Spleen (tissue), 11 donors: ENCODE results near the gene SMC2. TPM values are rescaled to one million over a fixed set of nuclear protein-coding genes. Genes with fewer than 3 reads are reported as not detected.

Experiments used
- DNase-seq: peaks from one replicate; pipeline ENCODE4 v3.0.0-alpha.2; 2020
- H3K27ac ChIP-seq, 8 donors: fragments of 200-600 bp; sonication (generic) in 7 of 8; 1 replicate in 4 of 8; 2 replicates in 4 of 8; pipeline versions ENCODE4 v1.5.0 to v1.8.0; 2016 to 2021; ENCODE audit warnings: inconsistent platforms in 4 of 8, mild to moderate bottlenecking in 4 of 8, moderate library complexity in 1 of 8
- H3K27me3 ChIP-seq, 7 donors: fragments of 200-600 bp; sonication (generic) in 6 of 7; replicated peaks in 1 of 7; 1 replicate in 4 of 7; 2 replicates in 3 of 7; pipeline versions ENCODE4 v1.5.0 to v1.8.0; 2016 to 2021; ENCODE audit warnings: inconsistent platforms in 3 of 7, mild to moderate bottlenecking in 1 of 7
- H3K36me3 ChIP-seq, 6 donors: fragments of 200-600 bp; sonication (generic) in 5 of 6; 1 replicate in 4 of 6; 2 replicates in 2 of 6; pipeline versions ENCODE4 v1.5.0 to v1.8.0; 2016 to 2021; ENCODE audit warnings: inconsistent platforms in 2 of 6
- H3K4me1 ChIP-seq, 6 donors: fragments of 200-600 bp; sonication (generic) in 5 of 6; 1 replicate in 3 of 6; 2 replicates in 3 of 6; pipeline versions ENCODE4 v1.5.0 to v1.8.0; 2016 to 2021; ENCODE audit warnings: inconsistent platforms in 3 of 6
- H3K4me3 ChIP-seq, 8 donors: fragments of 200-600 bp; sonication (generic) in 7 of 8; 1 replicate in 4 of 8; 2 replicates in 4 of 8; pipeline versions ENCODE4 v1.5.0 to v1.8.0; 2016 to 2021; ENCODE audit warnings: inconsistent platforms in 4 of 8, mild to moderate bottlenecking in 4 of 8, moderate library complexity in 2 of 8
- H3K9me3 ChIP-seq, 8 donors: fragments of 200-600 bp; sonication (generic) in 7 of 8; 1 replicate in 4 of 8; 2 replicates in 4 of 8; pipeline versions ENCODE4 v1.5.0 to v1.8.0; 2016 to 2021; ENCODE audit warnings: inconsistent platforms in 4 of 8
- POLR2A ChIP-seq, 3 donors: fragments of 450-650 bp; IDR thresholded peaks; one replicate each; pipeline ENCODE4 v1.5.1; 2017; ENCODE audit warnings: antibody characterized with exemption in 3 of 3, mild to moderate bottlenecking in 1 of 3
- POLR2AphosphoS5 ChIP-seq, 3 donors: sonication (generic); formaldehyde crosslinking; IDR thresholded peaks; one replicate each; pipeline ENCODE4 v1.5.1; 2017; ENCODE audit warnings: antibody characterized with exemption in 3 of 3
- WGBS, 5 donors: extraction: QIAGEN DNeasy Blood & Tissue Kit in 3 of 5; methylation state at CpG; one replicate each; pipeline versions ENCODE4 v1.1.5 to v1.1.7; 2013 to 2018; 5-methylcytosine and 5-hydroxymethylcytosine counted together
- intact Hi-C: fragments of 100-400 bp; cut with DNase I; formaldehyde crosslinking; loops from one replicate; pipeline ENCODE4 v1.15.0; 2023; ENCODE audit warnings: low total_unique reads
- polyA plus RNA-seq, 3 donors: library from polyadenylated mRNA; stranded (reverse); fragments of 200-250 nt; gene quantifications; one replicate each; pipeline ENCODE4 v1.2.1, GENCODE V29; 2013
- total RNA-seq, 7 donors: library from RNA; depleted of rRNA in 3 of 7; stranded (reverse); fragments of >200 nt in 3 of 7; fragmentation: NEBNext Ultra II Directional in 4 of 7; extraction: Animal tissue kit (Norgen Biotek cat#: 25700) in 4 of 7; gene quantifications; one replicate each; pipeline versions ENCODE4 v1.1.0 to v1.2.1, GENCODE V29; 2016 to 2021
- TF ChIP-seq, protein P1 (sequence below), 11 experiments: fragments of 200-600 bp in 7 of 11; fragments of 450-650 bp in 4 of 11; sonication (generic) in 4 of 11; IDR thresholded peaks in 8 of 11; conservative IDR thresholded peaks in 3 of 11; 1 replicate in 7 of 11; 2 replicates in 4 of 11; pipeline versions ENCODE4 v1.4.0 to v1.8.0; 2016 to 2021; ENCODE audit warnings: antibody characterized with exemption in 11 of 11, inconsistent platforms in 4 of 11, mild to moderate bottlenecking in 1 of 11
- donor health status: healthy with polysubstance abuse.
- donor health status: DM: no; HTN: no; CAD: no; lungs with moderate emphysema.
- donor health status: DM: no; HTN: no; CAD: no.
- donor health status: Bipolar disorder and iron deficiency.
- donor health status: healthy.
- donor health status: DM: no; HTN: no; CAD: no.
- donor health status: DM: yes; HTN: yes; CAD: no.

SMC2 gene
- total and polyA plus RNA-seq, 10 donors: 3.0 to 18.8 (median 12.1) TPM

DNA sequence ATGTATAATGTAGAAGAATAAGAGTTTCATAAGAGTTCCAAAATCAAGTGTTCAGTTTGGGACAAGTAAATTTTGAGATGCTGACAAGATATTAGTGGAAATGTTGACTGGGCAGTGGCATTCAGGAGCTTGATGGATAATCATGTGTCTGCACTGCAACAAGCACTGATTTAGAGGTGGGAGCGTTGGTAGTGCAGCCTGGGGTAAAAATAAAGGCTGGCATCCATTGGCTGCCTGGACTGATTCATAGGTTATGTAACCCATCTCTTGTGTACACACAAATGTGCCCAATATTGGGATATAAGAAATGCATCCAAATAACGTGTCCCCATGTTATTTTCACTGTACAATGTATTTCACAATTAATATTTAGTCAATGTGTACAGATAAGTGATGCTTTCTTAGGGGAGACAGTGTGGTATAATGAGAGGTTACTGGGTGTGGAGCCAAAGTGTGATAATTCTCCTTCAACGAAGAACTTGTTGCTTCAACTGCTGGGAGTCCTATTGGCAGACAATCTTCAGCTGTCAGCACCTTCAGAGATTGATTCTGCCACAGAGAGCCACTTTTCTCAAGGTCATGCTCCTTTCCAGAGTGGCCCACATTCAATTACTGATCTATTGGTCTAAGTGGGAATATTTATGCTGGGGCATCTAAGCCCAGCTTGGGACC is 20.9 kb upstream of the SMC2 start:
- Histone ChIP-seq H3K36me3 (no peaks in the 10 kb centered on the region), H3K4me3 (no peak overlapping the region), H3K27me3 (peaks cover 0 to 6% (median 0%) of the 10 kb centered on the region in 7 donors), H3K9me3 (no peaks in the 10 kb centered on the region), H3K4me1 (no peaks in the 10 kb centered on the region), H3K27ac (no peak overlapping the region)
- DNase-seq: no peak
- intact Hi-C loops: no loop called here
- 51 to 75% (median 70%) methylated on average over 3 of the region's 3 CpGs for WGBS, 5 donors
- TF ChIP-seq, protein P1, sequence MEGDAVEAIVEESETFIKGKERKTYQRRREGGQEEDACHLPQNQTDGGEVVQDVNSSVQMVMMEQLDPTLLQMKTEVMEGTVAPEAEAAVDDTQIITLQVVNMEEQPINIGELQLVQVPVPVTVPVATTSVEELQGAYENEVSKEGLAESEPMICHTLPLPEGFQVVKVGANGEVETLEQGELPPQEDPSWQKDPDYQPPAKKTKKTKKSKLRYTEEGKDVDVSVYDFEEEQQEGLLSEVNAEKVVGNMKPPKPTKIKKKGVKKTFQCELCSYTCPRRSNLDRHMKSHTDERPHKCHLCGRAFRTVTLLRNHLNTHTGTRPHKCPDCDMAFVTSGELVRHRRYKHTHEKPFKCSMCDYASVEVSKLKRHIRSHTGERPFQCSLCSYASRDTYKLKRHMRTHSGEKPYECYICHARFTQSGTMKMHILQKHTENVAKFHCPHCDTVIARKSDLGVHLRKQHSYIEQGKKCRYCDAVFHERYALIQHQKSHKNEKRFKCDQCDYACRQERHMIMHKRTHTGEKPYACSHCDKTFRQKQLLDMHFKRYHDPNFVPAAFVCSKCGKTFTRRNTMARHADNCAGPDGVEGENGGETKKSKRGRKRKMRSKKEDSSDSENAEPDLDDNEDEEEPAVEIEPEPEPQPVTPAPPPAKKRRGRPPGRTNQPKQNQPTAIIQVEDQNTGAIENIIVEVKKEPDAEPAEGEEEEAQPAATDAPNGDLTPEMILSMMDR (IDR thresholded peaks at IDR 0.05 in 8 of 11, conservative IDR thresholded peaks at IDR 0.05 in 3 of 11): no peak
- TF ChIP-seq POLR2A (IDR thresholded peaks at IDR 0.05) (no peak), POLR2AphosphoS5 (IDR thresholded peaks at IDR 0.05) (no peak)

DNA sequence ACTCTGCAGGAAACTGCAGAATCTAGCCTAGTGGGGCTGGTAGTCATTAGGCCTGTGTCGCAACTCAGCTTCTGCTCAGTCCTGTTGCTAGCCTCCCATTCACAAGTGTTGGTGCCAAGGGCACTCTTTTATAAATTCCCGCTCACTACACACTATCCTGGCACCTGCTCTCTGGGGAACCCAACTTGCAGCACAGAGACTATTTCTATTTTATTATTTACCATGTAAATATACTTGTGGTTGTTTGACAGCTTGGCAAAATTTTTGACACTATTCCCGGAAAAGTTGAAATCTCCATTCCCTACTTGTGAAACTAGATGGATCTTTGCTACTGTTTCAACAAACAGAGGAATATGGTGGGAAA is 20.4 kb upstream of the SMC2 start:
- no peak for DNase-seq
- TF ChIP-seq POLR2A (IDR thresholded peaks at IDR 0.05) (no peak), POLR2AphosphoS5 (IDR thresholded peaks at IDR 0.05) (no peak)
- TF ChIP-seq, protein P1 (IDR thresholded peaks at IDR 0.05 in 8 of 11, conservative IDR thresholded peaks at IDR 0.05 in 3 of 11): no peak
- no peak overlapping the region for H3K4me3 ChIP-seq
- no peaks in the 10 kb centered on the region for H3K36me3 ChIP-seq
- H3K27me3 ChIP-seq: peaks cover 0 to 6% (median 0%) of the 10 kb centered on the region in 7 donors
- WGBS, 5 donors: 87 to 98% (median 97%) methylated on average over 3 of the region's 3 CpGs
- no peaks in the 10 kb centered on the region for H3K4me1 ChIP-seq
- peaks cover 0 to 4% (median under 1%) of the 10 kb centered on the region in 8 donors for H3K9me3 ChIP-seq
- intact Hi-C loops: no loop called here
- no peak overlapping the region for H3K27ac ChIP-seq

DNA sequence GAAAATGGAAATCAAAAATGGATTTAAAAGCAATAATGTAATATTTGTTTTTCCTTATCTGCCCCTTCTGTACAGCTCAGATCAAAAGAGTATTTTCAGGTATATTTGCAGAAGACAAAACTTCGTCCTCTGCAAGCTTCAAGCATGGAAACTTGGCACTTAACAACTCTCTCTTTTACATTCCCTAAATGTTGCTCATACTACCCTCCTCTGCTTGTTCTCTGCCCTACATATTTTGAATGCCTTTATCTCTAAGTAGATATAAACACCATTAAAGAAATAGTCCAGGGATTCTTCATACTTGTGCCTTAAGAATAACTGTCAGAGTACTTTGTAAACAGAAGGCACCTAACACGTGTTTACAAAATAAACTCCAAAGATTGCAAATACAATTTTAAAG is 19.2 kb upstream of the SMC2 start:
- Histone ChIP-seq H3K4me3 (no peak overlapping the region), H3K36me3 (no peaks in the 10 kb centered on the region), H3K27me3 (peaks cover 0 to 6% (median 0%) of the 10 kb centered on the region in 7 donors), H3K4me1 (no peaks in the 10 kb centered on the region), H3K27ac (no peak overlapping the region), H3K9me3 (peaks cover 0 to 14% (median 7%) of the 10 kb centered on the region in 8 donors)
- intact Hi-C loops: no loop called here
- TF ChIP-seq POLR2AphosphoS5 (IDR thresholded peaks at IDR 0.05): no peak
- TF ChIP-seq, protein P1 (IDR thresholded peaks at IDR 0.05 in 8 of 11, conservative IDR thresholded peaks at IDR 0.05 in 3 of 11): no peak
- DNase-seq: no peak
- 53 to 73% (median 62%) methylated on average over 2 of the region's 2 CpGs for WGBS, 5 donors

DNA sequence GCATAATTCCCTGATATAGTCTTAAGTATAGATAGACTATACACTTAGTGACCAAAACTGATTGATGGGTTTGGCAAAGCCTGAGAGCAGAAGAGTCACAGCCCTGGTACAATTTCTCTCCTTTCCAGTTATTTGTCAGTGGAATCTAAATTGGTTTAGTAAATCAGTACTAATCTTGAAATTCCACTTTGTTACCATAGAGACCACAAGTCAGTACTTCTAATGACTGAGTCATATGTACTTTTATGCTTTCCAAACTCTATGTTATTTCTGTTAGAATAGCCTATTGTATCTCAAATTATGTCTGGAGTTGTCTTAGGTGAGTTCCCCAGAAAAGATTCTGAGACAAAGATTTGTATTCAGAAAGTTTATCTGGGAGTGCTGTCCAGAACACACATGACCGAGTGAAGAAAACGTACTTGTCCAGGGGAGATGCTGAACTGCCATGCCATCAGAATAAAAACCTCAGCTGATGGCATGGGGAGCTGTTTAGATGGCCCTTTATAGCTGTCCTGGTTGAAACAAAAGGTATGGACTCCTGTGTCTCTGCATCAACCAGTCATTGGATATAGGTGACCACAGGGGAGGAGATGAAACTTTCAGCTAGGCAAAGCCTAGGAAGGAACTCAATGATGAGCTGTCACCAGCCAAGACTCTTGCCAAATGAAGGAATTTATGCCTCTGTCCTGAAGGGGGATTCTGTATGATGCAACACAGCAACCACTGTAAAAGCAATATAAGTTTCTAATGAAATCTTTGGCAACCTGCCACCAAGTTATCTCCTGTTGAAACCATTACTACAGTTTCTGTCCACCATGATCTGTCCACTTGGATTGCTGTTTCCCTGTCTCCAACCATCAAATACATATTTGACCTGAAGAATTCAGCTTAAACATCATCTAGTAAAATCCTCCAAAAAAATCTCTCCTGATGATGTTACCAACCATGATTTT is 18.0 kb upstream of the SMC2 start:
- intact Hi-C loops: no loop called here
- no peaks in the 10 kb centered on the region for H3K4me1 ChIP-seq
- no peak overlapping the region for H3K4me3 ChIP-seq
- WGBS, 5 donors: 48 to 87% (median 79%) methylated on average over 2 of the region's 2 CpGs
- H3K27ac ChIP-seq: no peak overlapping the region
- no peaks in the 10 kb centered on the region for H3K36me3 ChIP-seq
- DNase-seq: no peak
- TF ChIP-seq POLR2AphosphoS5 (IDR thresholded peaks at IDR 0.05) (no peak), POLR2A (IDR thresholded peaks at IDR 0.05) (no peak)
- TF ChIP-seq, protein P1 (IDR thresholded peaks at IDR 0.05 in 8 of 11, conservative IDR thresholded peaks at IDR 0.05 in 3 of 11): no peak
- peaks cover 0 to 6% (median 0%) of the 10 kb centered on the region in 7 donors for H3K27me3 ChIP-seq
- H3K9me3 ChIP-seq: peaks cover 1 to 26% (median 16%) of the 10 kb centered on the region in 8 donors
